NAMALWA (cell line): Measurements from ENCODE around the gene MBIP.
"Not testable (repeated sequence)": the region's sequence is repeated elsewhere in the genome, so short reads cannot be mapped to it uniquely, and the experiment has no call there.

Source experiments
- DNase-seq: peaks from one replicate; pipeline ENCODE4 v3.0.0-alpha.2; 2015; ENCODE audit warnings: low spot score

MBIP gene, protein sequence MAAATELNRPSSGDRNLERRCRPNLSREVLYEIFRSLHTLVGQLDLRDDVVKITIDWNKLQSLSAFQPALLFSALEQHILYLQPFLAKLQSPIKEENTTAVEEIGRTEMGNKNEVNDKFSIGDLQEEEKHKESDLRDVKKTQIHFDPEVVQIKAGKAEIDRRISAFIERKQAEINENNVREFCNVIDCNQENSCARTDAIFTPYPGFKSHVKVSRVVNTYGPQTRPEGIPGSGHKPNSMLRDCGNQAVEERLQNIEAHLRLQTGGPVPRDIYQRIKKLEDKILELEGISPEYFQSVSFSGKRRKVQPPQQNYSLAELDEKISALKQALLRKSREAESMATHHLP

DNA sequence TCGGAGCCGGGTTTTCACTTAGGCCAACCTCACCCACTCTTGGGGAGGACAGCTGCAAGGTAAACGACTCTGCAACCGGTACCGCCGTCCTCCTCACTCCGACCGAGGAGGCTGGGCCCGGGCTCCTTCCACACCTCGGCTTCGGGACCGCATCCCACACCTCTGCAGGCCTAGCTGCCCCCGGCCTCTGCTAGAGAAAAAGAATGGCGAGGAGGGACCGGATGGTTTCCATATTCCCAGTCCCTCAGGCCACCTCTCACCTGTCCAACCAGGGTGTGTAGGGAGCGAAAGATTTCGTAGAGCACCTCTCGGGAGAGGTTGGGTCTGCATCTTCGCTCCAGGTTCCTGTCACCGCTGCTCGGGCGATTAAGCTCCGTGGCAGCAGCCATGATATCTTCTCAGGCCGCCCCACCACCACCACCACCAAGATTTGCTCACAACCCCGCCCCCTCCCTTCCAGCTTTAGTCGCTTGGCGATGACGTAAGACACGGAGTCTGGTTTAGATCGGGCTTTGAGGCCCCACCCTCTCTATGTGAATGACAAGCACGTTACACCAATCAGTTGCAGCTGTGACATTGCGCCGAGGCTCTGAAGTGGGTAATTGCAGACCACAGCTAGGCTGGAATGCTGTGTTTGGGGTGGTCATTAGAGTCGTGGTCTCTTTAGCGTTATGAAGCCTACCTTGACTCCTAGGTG lies at the start of gene MBIP:
Gene MBIP, minus strand, starts transcription at position 438 of the 697 bp plus-strand sequence. Its CDS starts 49 bp downstream, at position 389.
- peak; percentile 92 for DNase-seq

DNA sequence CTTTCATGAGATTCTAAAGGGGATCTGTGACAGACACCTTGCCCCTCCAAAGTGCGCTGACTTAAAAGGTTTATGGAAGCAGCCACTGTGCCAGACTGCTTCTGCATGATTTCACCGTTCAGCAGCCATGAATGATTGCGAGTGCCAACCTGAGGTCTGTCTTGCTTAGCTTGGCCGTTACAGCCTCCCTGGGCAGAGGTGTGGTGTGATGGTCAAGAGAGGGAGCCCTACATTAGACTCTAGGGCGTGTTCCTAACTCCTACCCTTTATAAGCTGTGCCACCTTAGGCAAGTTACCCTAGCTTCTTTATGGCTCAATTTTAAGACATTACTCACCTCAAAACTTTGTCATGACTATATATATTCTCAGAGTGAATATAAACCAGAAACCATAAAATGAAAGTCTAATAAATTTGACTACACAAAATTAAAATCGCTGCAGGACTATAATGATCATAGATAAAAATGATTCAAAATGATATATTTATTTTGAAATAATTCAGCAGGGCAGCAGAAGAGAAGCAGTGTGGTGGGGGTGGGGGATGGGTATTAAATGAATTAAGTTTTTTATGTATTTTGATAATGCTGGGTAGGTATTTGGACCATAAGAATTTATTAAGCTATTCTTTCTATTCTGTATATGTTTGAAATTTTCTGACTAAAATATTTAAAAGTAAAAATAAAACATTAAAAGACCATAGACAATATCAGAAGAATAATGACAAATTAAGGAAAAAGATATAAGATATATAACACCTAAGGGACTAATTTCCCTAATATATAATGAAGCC lies 47.7 kb upstream of the MBIP start:
- DNase-seq = no peak

DNA sequence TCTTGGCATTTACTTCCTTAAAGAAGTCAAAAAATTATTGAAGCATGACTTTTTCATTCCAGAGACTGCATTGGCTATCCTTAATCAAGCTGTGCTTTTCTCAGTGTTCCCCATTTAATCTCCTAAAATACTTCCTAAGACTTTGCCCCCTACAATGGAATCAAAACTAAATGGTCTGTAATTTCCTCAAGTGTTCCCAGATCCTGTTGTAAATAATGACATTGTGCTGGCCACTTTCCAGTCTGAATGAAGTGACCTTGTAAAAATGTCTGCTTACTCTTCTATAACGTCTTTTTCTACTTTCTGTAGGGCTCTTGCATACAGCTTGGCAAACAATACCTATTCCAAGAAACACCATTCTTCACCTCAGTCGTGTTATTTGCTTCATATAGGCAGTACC lies 45.3 kb upstream of the MBIP start:
- DNase-seq = no peak

DNA sequence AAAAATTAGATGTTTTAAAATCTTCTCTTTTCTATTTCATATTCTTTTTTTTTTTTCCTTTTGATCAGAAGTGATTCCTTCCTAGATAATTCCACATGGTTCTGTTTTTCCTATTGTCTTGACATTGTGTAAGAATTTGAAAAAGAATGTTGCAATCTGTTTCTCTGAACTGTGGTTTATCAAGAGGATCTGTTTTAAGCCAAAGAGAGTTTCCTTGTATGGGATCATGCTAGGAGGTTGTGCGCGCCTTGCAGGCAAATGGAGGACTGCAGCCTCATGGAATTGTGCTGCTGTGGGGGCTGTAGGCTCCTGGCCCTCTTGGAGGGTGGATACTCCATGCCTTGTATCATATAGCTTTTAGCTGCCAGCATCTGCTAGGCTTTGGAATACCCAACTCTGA lies 43.3 kb upstream of the MBIP start:
- no peak for DNase-seq

DNA sequence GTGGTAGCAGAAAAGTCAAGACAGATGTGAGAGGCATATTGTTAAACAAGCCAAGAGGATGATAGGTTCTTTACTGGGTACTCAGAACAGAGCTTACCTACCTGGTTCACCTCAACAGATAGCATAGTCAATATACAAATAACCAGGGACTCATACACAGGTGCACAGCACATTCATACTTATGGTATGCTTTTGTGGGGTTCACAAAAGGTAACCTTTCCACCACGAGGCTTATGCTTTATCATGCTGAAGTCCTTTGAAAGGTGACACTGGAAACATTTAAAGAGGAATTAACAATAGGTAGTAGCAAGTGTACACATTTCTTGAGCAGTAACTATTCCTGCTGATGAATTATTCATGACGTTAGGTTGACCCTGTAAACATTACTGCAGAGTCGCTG lies 42.2 kb upstream of the MBIP start:
- no peak for DNase-seq

DNA sequence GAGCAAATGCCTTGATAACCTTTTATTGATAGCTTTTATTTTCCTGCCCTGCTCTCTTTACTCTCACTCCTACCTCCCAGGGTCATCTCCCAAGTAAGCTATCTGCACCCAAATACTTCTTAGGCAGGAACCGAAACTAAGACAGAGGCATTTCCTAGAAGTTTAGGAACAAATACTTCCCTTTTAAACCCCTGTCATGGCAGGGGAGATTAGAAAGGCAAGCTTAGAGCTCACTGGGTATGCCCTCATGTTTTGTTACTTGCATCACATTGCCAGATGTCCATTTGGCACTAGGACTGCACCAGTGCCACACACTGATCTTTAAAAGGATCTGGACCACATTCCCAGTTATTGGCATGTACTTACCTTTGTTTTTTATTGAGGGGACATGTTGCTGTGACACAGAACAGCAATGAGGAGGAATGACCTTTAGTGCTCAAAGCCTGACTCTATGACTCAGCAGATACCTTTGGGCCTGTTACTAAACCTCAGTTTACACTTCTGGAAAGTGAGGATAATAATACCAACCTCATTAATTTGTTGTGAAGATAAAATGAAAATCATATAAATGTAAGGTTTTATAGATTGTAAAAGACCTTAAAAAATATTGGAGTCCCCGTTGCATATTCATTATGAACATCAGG lies 40.9 kb upstream of the MBIP start:
- DNase-seq = no peak

DNA sequence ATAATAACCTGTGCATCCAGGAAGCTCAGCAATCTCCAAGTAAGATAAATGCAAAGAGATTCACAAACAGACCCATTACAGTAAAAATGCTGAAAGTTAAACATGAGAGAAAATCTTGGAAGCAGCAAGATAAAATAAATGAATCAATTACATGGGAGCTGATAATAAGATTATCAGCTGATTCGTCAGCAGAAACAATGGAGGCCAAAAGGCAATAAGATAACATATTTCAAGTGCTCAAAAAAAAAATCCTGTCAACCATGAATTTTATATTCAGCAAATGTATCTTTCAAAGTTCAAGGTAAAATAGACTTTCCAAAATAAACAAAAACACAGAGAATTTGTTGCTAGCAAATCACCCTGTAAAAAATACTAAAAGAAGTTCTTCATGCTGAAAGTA lies 36.4 kb upstream of the MBIP start:
- DNase-seq = no peak

DNA sequence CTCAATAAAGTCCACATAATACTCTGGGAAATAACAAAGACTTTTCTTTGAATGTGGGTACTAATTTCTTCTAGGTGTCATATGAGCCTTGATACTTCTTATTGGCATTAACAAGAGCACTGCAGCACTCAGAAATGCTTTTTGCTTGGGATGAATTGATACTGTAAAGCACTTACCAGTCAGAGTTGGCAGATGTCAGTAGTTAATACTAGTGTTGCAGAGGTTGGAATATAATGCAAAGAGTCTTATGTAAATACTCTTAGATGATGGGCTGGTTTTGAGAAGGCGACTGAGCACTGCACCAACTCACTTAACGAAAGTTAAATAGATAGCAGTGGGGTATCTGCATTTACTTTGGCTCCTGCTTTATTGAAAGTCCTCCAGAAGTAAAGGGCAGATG lies 25.6 kb upstream of the MBIP start:
- no peak for DNase-seq

DNA sequence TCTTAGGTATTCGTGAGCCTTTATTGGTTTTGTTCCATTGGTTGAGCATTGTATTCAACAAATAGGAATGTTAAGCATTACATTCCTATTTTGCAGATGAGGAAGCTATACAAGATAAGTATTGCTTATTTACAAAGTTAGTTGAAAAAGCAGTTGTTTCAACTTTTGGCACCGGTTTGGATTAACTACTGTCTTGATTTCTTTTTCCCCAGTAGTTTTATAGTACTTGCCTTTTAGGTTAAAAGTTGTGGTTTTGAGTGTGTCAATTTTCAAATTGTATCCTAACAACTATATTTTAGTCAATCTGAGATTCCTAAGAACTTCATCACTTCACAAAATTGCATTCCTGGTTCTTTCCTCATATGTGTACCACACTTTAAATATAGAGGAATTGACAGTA lies 23.8 kb upstream of the MBIP start:
- DNase-seq = no peak

DNA sequence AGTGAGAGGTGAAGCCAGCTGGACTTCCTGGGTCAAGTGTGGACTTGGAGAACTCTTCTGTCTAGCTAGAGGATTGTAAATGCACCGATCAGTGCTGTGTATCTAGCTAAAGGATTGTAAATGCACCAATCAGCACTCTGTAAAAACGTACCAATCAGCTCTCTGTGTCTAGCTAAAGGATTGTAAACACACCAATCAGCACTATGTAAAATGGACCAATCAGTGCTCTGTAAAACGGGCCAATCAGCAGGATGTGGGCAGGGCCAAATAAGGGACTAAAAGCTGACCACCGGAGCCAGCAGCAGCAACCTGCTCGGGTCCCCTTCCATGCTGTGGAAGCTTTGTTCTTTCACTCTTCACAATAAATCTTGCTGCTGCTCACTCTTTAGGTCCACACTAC lies 21.4 kb upstream of the MBIP start:
- not testable (repeated sequence) for DNase-seq

DNA sequence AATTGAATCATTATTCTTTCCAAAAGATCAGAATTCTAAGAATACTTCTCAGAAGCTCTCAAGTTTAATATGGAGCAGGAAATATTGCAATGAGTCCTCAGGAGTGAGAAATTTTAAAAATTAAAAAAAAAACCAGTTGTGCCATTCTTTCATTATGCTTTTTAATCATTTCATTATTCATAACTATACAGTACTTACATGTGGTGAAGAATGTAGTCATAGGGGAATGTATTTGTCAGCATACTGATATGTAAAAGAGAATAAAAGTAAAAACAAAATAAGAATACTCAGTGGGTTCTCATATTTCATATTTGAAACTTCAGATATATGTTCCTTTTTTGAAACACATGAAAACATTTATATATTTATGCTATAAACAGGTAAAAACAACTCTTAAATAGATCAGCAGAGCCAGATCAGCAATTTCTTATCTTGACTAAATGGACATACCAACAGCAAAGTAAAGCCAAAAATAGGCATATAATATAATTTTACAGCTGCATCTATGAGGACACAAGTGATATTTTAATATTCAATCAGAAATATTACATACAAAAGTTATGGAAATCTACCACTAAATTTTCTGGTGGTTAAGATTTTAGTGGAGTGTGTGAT lies 19.9 kb upstream of the MBIP start:
- no peak for DNase-seq

DNA sequence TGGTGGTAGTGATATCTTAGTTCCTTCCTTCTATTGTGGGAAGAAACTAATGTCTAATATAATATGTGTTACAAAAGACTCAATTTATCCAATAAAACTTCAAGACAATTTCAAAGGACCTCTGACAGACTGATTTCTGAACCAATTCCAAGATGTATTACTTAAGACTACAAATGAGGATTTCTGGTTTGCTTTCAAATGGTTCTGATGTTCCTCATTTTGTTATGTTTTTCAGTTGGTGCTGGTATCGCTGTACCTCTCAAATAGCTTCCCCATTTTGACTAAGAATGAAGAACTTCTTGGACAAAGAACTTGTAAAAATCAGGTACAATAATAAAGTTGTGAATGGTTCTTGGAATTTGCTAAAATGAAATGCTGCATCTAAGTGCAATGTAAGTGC lies 19.4 kb upstream of the MBIP start:
- DNase-seq = no peak

DNA sequence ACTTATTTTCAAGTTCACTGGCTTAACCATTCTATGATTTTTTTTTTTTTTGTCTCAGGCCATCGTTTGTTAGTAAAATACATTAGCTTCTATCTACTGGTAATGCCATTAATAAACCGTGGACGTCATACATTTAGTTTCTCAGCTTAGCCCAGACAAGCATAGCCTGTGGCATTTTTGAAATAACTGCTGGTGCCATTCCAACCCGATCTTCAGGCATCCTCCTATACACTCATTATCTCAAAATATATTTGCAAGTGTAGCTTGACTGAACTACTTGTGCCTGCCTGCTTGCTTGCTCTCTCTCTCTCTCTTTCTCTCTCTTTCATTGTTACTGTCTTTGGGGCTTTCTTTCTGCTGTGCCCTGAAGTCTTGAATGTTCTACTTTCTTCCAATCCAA lies 12.7 kb upstream of the MBIP start:
- no peak for DNase-seq

DNA sequence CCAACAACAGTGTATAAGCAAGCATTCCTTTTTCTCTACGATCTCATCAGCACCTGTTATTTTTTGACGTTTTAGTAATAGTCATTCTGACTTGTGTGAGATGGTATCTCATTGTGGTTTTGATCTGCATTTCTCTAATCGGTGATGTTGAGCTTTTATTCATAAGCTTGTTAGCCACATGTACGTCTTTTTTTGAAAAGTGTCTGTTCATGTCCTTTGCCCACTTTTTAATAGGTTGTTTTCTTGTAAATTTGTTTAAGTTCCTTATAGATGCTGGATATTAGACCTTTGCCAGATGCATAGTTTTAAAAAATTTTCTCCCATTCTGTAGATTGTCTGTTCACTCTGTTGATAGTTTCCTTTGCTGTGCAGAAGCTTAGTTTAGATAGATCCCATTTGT lies 7.1 kb upstream of the MBIP start:
- DNase-seq = not testable (repeated sequence)

DNA sequence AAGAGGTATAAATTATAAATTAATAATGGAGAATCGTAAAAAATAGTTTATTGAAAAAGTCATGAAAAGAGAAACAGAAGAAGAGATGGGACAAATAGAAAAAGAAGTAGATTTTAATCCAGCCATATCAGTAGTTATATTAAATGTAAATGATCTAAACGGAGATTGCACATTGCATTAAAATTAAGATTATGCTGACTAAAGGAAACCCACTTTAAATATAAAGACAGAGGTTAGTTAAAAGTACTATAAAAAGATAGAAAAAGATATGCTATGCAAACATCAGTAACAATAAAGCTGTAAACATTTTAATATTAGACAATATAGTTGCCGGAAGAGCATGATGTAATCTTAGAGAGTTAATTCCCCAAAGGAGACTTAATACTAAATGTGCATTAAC lies 5.4 kb upstream of the MBIP start:
- DNase-seq = no peak

DNA sequence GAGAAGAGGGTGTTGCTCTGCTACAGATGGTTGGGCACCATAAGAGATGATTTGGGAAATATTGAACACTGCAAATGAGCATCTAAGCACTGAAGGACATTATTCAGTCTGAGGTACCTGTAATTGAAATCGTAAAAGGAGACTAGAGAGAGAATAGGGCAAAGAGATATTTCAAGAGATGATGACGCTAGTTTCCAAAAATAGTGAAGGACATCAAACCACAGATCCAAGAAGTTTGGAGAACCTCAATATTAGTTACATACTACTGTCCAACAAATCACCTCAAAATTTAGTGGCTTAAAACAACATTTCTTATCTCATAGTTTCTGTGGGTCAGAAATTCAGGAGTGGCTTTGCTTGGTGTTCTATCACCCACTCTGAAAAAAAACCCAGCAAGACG lies 4.5 kb upstream of the MBIP start:
- DNase-seq = no peak

DNA sequence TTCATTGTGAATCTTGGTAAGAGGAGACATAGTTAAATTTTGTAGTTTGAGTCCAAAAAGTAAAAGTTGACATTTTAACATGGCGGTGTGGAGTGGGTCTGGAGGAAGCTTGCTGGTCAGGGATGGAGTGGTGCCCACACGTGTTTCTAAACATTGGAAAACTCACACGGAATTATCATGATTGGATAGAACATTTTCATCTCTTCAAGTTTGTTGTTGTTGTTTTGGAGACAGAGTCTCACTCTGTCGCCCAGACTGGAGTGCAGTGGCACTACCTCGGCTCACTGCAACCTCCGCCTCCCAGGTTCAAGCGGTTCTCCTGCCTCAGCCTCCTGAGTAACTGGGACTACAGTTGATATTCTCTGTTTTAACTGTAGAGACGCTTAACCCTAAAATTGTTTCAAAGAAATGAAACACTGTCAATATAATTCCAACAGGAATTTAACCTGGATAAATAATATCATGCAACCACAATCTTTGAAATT lies 502 bp upstream of the MBIP start:
- no peak for DNase-seq

DNA sequence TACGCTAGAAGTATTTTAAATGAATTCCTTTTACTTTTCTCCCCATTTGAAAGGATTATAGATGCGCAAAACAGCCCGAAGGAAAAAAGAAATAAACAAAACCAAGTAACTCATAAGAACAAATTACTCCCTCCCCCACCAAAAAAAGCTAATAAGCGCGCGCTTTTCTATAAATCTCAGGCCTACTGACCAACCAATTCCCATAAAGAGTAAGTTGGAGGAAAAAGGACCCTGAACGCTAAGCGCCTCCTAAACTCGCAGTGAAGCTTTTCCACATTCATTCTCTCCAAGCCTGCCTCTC lies 588 bp downstream of the MBIP start:
- DNase-seq = no peak

DNA sequence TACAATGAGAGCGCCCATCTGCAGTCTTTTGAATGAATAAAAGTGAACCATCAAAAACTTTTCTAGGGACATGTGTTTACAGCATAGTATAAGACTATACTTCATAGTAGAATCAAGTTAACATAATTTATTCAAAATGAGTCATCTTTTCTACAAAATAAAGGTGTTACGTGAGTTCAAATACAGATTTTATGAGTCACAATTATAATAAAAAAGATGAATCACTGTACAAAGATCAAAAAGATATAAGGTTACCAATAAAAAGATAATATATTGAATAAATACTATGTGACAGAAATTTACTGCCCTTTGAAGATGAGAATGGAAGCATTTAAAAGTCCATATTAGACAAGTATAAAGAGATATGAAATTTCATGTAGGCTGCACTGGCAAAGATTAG lies 2.8 kb downstream of the MBIP start:
- no peak for DNase-seq

DNA sequence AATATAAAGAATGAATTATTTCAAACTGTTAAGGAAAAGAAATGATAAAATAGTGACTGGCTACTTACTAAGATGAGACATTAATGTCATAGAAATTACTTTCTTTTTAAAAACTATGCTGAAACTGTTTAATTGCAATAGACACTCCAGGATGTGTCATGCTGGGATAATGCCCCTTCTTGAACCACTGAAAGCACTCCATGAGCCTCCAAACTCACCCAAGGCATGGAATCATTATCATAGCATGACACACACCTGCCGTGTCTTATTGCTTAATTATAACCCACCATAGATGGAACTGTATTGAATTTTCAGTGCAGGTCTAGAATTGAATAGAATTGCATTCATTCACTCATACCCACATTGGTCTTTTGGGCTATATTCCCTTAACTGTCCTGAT lies 4.3 kb downstream of the MBIP start:
- no peak for DNase-seq

DNA sequence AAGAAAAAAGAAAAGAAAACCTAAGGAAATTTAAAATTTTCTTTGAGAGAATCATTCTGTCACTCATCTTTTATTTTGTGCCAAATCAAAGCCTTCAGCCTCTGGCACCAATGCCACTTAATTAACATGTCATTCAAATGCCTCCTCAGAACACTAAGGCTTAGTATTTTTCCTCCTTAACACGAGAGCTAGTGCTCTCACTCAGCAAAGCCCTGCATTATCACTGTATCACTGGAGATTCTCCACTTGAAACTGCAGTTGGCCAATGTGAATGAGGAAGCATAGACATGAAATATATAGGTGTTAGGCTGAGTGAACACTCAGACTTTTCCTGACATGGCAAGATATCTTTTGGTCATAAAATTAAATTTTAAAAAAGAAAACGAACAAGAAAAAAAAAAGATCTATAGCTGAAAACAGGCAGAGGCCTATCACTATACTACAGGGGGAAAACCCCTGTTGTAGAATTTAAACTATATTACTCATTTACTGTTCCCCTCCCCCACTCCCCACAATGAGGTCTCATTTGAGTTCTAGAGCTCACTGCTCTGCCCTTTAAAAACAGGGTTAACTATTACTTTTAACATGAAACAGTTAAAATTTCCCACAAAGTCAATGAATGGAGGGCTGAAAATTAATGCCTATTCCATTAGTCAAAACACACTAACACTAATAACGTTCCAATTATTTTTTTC lies 5.1 kb downstream of the MBIP start:
- DNase-seq = no peak

DNA sequence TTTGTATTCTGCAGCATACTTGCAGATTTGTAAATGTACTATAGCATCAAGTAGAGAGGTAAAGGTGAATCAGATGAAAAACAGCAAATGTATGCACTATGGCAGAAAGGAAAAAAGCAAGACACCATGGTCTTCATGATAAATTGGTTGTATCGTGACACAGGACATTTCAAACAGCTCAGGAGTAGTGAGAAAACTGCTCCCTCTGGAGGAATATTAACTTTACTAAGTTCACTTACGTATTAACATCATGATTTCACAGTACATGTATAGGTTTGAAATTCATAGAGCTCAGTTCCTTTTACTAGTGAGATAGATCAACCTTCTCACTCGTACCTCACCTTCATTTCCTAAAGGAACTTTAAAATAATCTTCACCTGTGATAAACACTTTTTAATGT lies 6.5 kb downstream of the MBIP start:
- DNase-seq = peak; percentile 9
